ENCODE data around the gene ESRRG. TPM values are rescaled to one million over a fixed set of nuclear protein-coding genes. Genes with fewer than 3 reads are reported as not detected.
A peak's percentile ranks its signal among the peaks of the same experiment; 100 is the strongest.

ESRRG gene
- total and polyA plus RNA-seq, 2 experiments from 2014 or later: 1.2 to 1.7 TPM

DNA sequence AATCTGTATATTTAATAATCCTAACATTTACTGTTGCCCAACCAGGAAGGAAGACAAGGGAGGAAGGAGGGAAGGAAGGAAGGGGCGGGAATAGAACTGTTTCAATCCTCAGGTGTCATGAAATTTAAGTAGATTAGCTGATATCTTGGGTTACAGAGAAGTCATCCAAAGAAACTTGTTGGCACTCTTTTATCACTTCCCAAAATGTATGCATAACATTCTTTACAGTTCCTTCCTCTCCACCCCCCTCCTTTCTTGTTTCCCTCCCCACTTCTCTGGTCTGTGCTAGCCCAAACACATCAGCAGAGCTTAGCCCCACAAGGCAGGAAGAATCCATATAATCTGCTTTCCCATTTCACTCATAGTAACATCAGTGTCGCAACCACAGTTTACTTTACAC lies 110.9 kb downstream of the ESRRG start:
- no peak for TF ChIP-seq EZH2 (IDR thresholded peaks at IDR 0.05; ENCODE audit: low read depth, unreplicated experiment)
- no peak for TF ChIP-seq STAT1 (IDR thresholded peaks at IDR 0.05; ENCODE audit: unreplicated experiment)
- TF ChIP-seq POLR2AphosphoS5 (IDR thresholded peaks at IDR 0.05; ENCODE audit: low read depth): no peak
- TF ChIP-seq CREB1 (CRISPR knock-in tag; IDR thresholded peaks at IDR 0.05; ENCODE audit: low read depth): no peak
- no peak for TF ChIP-seq ZNF331 (CRISPR knock-in tag; IDR thresholded peaks at IDR 0.05; ENCODE audit: low read depth)
- no peak for TF ChIP-seq JUNB (IDR thresholded peaks at IDR 0.05; ENCODE audit: unreplicated experiment)
- TF ChIP-seq, protein P1, sequence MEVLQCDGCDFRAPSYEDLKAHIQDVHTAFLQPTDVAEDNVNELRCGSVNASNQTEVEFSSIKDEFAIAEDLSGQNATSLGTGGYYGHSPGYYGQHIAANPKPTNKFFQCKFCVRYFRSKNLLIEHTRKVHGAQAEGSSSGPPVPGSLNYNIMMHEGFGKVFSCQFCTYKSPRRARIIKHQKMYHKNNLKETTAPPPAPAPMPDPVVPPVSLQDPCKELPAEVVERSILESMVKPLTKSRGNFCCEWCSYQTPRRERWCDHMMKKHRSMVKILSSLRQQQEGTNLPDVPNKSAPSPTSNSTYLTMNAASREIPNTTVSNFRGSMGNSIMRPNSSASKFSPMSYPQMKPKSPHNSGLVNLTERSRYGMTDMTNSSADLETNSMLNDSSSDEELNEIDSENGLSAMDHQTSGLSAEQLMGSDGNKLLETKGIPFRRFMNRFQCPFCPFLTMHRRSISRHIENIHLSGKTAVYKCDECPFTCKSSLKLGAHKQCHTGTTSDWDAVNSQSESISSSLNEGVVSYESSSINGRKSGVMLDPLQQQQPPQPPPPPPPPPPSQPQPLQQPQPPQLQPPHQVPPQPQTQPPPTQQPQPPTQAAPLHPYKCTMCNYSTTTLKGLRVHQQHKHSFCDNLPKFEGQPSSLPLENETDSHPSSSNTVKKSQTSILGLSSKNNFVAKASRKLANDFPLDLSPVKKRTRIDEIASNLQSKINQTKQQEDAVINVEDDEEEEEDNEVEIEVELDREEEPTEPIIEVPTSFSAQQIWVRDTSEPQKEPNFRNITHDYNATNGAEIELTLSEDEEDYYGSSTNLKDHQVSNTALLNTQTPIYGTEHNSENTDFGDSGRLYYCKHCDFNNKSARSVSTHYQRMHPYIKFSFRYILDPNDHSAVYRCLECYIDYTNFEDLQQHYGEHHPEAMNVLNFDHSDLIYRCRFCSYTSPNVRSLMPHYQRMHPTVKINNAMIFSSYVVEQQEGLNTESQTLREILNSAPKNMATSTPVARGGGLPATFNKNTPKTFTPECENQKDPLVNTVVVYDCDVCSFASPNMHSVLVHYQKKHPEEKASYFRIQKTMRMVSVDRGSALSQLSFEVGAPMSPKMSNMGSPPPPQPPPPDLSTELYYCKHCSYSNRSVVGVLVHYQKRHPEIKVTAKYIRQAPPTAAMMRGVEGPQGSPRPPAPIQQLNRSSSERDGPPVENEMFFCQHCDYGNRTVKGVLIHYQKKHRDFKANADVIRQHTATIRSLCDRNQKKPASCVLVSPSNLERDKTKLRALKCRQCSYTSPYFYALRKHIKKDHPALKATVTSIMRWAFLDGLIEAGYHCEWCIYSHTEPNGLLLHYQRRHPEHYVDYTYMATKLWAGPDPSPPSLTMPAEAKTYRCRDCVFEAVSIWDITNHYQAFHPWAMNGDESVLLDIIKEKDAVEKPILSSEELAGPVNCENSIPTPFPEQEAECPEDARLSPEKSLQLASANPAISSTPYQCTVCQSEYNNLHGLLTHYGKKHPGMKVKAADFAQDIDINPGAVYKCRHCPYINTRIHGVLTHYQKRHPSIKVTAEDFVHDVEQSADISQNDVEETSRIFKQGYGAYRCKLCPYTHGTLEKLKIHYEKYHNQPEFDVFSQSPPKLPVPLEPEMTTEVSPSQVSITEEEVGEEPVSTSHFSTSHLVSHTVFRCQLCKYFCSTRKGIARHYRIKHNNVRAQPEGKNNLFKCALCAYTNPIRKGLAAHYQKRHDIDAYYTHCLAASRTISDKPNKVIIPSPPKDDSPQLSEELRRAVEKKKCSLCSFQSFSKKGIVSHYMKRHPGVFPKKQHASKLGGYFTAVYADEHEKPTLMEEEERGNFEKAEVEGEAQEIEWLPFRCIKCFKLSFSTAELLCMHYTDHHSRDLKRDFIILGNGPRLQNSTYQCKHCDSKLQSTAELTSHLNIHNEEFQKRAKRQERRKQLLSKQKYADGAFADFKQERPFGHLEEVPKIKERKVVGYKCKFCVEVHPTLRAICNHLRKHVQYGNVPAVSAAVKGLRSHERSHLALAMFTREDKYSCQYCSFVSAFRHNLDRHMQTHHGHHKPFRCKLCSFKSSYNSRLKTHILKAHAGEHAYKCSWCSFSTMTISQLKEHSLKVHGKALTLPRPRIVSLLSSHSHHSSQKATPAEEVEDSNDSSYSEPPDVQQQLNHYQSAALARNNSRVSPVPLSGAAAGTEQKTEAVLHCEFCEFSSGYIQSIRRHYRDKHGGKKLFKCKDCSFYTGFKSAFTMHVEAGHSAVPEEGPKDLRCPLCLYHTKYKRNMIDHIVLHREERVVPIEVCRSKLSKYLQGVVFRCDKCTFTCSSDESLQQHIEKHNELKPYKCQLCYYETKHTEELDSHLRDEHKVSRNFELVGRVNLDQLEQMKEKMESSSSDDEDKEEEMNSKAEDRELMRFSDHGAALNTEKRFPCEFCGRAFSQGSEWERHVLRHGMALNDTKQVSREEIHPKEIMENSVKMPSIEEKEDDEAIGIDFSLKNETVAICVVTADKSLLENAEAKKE (CRISPR knock-in tag; IDR thresholded peaks at IDR 0.05): no peak
- TF ChIP-seq, protein P2, sequence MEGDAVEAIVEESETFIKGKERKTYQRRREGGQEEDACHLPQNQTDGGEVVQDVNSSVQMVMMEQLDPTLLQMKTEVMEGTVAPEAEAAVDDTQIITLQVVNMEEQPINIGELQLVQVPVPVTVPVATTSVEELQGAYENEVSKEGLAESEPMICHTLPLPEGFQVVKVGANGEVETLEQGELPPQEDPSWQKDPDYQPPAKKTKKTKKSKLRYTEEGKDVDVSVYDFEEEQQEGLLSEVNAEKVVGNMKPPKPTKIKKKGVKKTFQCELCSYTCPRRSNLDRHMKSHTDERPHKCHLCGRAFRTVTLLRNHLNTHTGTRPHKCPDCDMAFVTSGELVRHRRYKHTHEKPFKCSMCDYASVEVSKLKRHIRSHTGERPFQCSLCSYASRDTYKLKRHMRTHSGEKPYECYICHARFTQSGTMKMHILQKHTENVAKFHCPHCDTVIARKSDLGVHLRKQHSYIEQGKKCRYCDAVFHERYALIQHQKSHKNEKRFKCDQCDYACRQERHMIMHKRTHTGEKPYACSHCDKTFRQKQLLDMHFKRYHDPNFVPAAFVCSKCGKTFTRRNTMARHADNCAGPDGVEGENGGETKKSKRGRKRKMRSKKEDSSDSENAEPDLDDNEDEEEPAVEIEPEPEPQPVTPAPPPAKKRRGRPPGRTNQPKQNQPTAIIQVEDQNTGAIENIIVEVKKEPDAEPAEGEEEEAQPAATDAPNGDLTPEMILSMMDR (conservative IDR thresholded peaks at IDR 0.05; ENCODE audit: low read depth in 2 of 2): no peak
- no peak for TF ChIP-seq NANOG (IDR thresholded peaks at IDR 0.05; ENCODE audit: borderline replicate concordance)
- TF ChIP-seq, protein P3, sequence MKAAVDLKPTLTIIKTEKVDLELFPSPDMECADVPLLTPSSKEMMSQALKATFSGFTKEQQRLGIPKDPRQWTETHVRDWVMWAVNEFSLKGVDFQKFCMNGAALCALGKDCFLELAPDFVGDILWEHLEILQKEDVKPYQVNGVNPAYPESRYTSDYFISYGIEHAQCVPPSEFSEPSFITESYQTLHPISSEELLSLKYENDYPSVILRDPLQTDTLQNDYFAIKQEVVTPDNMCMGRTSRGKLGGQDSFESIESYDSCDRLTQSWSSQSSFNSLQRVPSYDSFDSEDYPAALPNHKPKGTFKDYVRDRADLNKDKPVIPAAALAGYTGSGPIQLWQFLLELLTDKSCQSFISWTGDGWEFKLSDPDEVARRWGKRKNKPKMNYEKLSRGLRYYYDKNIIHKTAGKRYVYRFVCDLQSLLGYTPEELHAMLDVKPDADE (IDR thresholded peaks at IDR 0.05): no peak
- no peak for TF ChIP-seq EZH2phosphoT487 (IDR thresholded peaks at IDR 0.05; ENCODE audit: unreplicated experiment)
- no peak for TF ChIP-seq ZNF114 (CRISPR knock-in tag; IDR thresholded peaks at IDR 0.05)
- TF ChIP-seq, protein P4, sequence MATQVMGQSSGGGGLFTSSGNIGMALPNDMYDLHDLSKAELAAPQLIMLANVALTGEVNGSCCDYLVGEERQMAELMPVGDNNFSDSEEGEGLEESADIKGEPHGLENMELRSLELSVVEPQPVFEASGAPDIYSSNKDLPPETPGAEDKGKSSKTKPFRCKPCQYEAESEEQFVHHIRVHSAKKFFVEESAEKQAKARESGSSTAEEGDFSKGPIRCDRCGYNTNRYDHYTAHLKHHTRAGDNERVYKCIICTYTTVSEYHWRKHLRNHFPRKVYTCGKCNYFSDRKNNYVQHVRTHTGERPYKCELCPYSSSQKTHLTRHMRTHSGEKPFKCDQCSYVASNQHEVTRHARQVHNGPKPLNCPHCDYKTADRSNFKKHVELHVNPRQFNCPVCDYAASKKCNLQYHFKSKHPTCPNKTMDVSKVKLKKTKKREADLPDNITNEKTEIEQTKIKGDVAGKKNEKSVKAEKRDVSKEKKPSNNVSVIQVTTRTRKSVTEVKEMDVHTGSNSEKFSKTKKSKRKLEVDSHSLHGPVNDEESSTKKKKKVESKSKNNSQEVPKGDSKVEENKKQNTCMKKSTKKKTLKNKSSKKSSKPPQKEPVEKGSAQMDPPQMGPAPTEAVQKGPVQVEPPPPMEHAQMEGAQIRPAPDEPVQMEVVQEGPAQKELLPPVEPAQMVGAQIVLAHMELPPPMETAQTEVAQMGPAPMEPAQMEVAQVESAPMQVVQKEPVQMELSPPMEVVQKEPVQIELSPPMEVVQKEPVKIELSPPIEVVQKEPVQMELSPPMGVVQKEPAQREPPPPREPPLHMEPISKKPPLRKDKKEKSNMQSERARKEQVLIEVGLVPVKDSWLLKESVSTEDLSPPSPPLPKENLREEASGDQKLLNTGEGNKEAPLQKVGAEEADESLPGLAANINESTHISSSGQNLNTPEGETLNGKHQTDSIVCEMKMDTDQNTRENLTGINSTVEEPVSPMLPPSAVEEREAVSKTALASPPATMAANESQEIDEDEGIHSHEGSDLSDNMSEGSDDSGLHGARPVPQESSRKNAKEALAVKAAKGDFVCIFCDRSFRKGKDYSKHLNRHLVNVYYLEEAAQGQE (IDR thresholded peaks at IDR 0.05; ENCODE audit: unreplicated experiment): no peak
- H3K9me3 Mint-ChIP-seq: no peaks in the 10 kb centered on the region
- Histone ChIP-seq H3K4me3 (no peak overlapping the region), H2AFZ (no peak overlapping the region), H3K4me1 (ENCODE audit: insufficient read depth) (no peaks in the 10 kb centered on the region), H3K27ac (ENCODE audit: low read depth) (no peak overlapping the region), H3K27me3 (ENCODE audit: insufficient read depth) (no peaks in the 10 kb centered on the region), H3K9me2 (ENCODE audit: insufficient read depth) (no peaks in the 10 kb centered on the region), H3K4me2 (no peak overlapping the region), H3K36me3 (ENCODE audit: insufficient read depth) (no peaks in the 10 kb centered on the region), H3K79me2 (replicated peaks; ENCODE audit: insufficient read depth) (no peaks in the 10 kb centered on the region), H4K20me1 (replicated peaks; ENCODE audit: insufficient read depth) (no peaks in the 10 kb centered on the region; the same call in 1 of the 2 replicates), H3F3A (replicated peaks; ENCODE audit: low read depth) (no peaks in the 10 kb centered on the region)
- DNase-seq (ENCODE audit: low spot score): no peak
- H3K4me1 Mint-ChIP-seq: peaks cover 12% of the 10 kb centered on the region; the same call in 2 of the 3 replicates
- no peak overlapping the region for H3K4me3 Mint-ChIP-seq
- ATAC-seq: no peak
- H3K27ac Mint-ChIP-seq: 0 out of 2 replicates have a peak overlapping the region, but pooled peaks have one; percentile 24
- peaks cover 1% of the 10 kb centered on the region for H3K27me3 Mint-ChIP-seq (ENCODE audit: insufficient read depth, low read depth, poor library complexity)
- H3K36me3 Mint-ChIP-seq (ENCODE audit: low read depth): no peaks in the 10 kb centered on the region

All from GM23338 (cell line).